Fibroblast of mammary gland (primary cell): ENCODE data around the gene TBCA.
"Not testable (repeated sequence)": the region's sequence is repeated elsewhere in the genome, so short reads cannot be mapped to it uniquely, and the experiment has no call there.

Source experiments
- DNase-seq: peaks from one replicate; pipeline ENCODE4 v3.0.0-alpha.2; 2010; ENCODE audit warnings: low read depth
- H3K4me3 ChIP-seq: 2 replicates; pipeline ENCODE4 v1.5.1; 2011; ENCODE audit warnings: low read depth, mild to moderate bottlenecking, low read length, moderate library complexity; ENCODE audit not compliant: control insufficient read depth
- CTCF ChIP-seq: conservative IDR thresholded peaks from 2 replicates; pipeline ENCODE4 v1.5.1; 2011; ENCODE audit warnings: low read depth, low read length, inconsistent platforms; ENCODE audit not compliant: control insufficient read depth, insufficient read depth

Gene TBCA

GRCh38 chr5:77767301-77767700 is 8.8 kb downstream of the TBCA start:
- H3K4me3 ChIP-seq = no peak overlapping the region
- TF ChIP-seq CTCF = no peak
- no peak for DNase-seq

- no peak for DNase-seq
- TF ChIP-seq CTCF = no peak
- H3K4me3 ChIP-seq = no peak overlapping the region
Measured at GRCh38 chr5:77761606-77762005, 14.5 kb downstream of the TBCA start.

GRCh38 chr5:77758141-77758938 is 17.8 kb downstream of the TBCA start:
- no peak for DNase-seq
- no peak overlapping the region for H3K4me3 ChIP-seq
- no peak for TF ChIP-seq CTCF

GRCh38 chr5:77751328-77752023 is 24.7 kb downstream of the TBCA start:
- no peak overlapping the region for H3K4me3 ChIP-seq
- DNase-seq = no peak
- TF ChIP-seq CTCF = no peak

GRCh38 chr5:77750928-77751327 is 25.2 kb downstream of the TBCA start:
- DNase-seq, H3K4me3 ChIP-seq: not testable (repeated sequence)

GRCh38 chr5:77748160-77748559 is 28.0 kb downstream of the TBCA start:
- H3K4me3 ChIP-seq = no peak overlapping the region
- TF ChIP-seq CTCF = no peak
- no peak for DNase-seq

GRCh38 chr5:77744116-77744515 is 32.0 kb downstream of the TBCA start:
- H3K4me3 ChIP-seq = no peak overlapping the region
- no peak for DNase-seq
- no peak for TF ChIP-seq CTCF
